Neutrophil (primary cell): ENCODE data around the gene TRABD2A.

Source experiments
- H3K27ac ChIP-seq: fragments of 200-600 bp; sonication (generic); 2 replicates; pipeline ENCODE4 v1.5.1; 2016; ENCODE audit warnings: mild to moderate bottlenecking, moderate library complexity
- H3K27me3 ChIP-seq: fragments of 200-600 bp; sonication (generic); 2 replicates; pipeline ENCODE4 v1.6.0; 2016; ENCODE audit warnings: mild to moderate bottlenecking
- H3K36me3 ChIP-seq: fragments of 200-600 bp; sonication (generic); 2 replicates; pipeline ENCODE4 v1.5.1; 2017
- H3K4me1 ChIP-seq, 2 experiments: fragments of 200-600 bp in 1 of 2; sonication (generic) in 1 of 2; 1 replicate in 1 of 2; 2 replicates in 1 of 2; pipeline versions ENCODE4 v1.5.1 to v1.6.1; 2013 to 2016; ENCODE audit warnings: low read depth in 1 of 2, low read length in 1 of 2, mild to moderate bottlenecking in 1 of 2, moderate library complexity in 1 of 2; ENCODE audit not compliant: control insufficient read depth in 1 of 2, insufficient read depth in 1 of 2
- H3K4me3 ChIP-seq, 2 experiments: fragments of 200-600 bp in 1 of 2; sonication (generic) in 1 of 2; 1 replicate in 1 of 2; 2 replicates in 1 of 2; pipeline ENCODE4 v1.5.1; 2013 to 2016; ENCODE audit warnings: low read depth in 1 of 2, low read length in 1 of 2, mild to moderate bottlenecking in 1 of 2, moderate library complexity in 1 of 2
- H3K9me3 ChIP-seq: fragments of 200-600 bp; sonication (generic); 2 replicates; pipeline ENCODE4 v1.5.1; 2016
- CTCF ChIP-seq: fragments of 200-600 bp; sonication (generic); IDR thresholded peaks from 2 replicates; pipeline ENCODE4 v1.5.1; 2016; ENCODE audit warnings: antibody characterized with exemption

Gene TRABD2A

GRCh38 chr2:84788498-84788897 lies 92.4 kb downstream of the TRABD2A start:
- Histone ChIP-seq H3K27ac (no peak overlapping the region), H3K4me3 (no peak overlapping the region), H3K9me3 (no peaks in the 10 kb centered on the region), H3K36me3 (no peaks in the 10 kb centered on the region), H3K27me3 (no peaks in the 10 kb centered on the region), H3K4me1 (no peaks in the 10 kb centered on the region)
- TF ChIP-seq CTCF: no peak

GRCh38 chr2:84788027-84788426 lies 92.9 kb downstream of the TRABD2A start:
- H3K27ac ChIP-seq: no peak overlapping the region
- H3K27me3 ChIP-seq: no peaks in the 10 kb centered on the region
- H3K36me3 ChIP-seq: no peaks in the 10 kb centered on the region
- no peaks in the 10 kb centered on the region for H3K9me3 ChIP-seq
- no peaks in the 10 kb centered on the region for H3K4me1 ChIP-seq
- H3K4me3 ChIP-seq: no peak overlapping the region
- TF ChIP-seq CTCF: no peak

GRCh38 chr2:84786601-84787000 lies 94.3 kb downstream of the TRABD2A start:
- H3K36me3 ChIP-seq: no peaks in the 10 kb centered on the region
- H3K4me1 ChIP-seq: no peaks in the 10 kb centered on the region
- H3K27ac ChIP-seq: no peak overlapping the region
- no peaks in the 10 kb centered on the region for H3K9me3 ChIP-seq
- TF ChIP-seq CTCF: no peak
- H3K27me3 ChIP-seq: no peaks in the 10 kb centered on the region
- no peak overlapping the region for H3K4me3 ChIP-seq

- no peaks in the 10 kb centered on the region for H3K4me1 ChIP-seq
- no peak overlapping the region for H3K4me3 ChIP-seq
Observed at GRCh38 chr2:84785950-84786349, 94.9 kb downstream of the TRABD2A start.

GRCh38 chr2:84782717-84783442 lies 98.0 kb downstream of the TRABD2A start:
- Histone ChIP-seq H3K36me3 (no peaks in the 10 kb centered on the region), H3K27ac (no peak overlapping the region), H3K9me3 (no peaks in the 10 kb centered on the region), H3K4me3 (no peak overlapping the region), H3K27me3 (no peaks in the 10 kb centered on the region), H3K4me1 (no peaks in the 10 kb centered on the region)
- no peak for TF ChIP-seq CTCF

More at GRCh38 chr2:84785950-84786349, 94.9 kb downstream of the TRABD2A start:
- Histone ChIP-seq H3K27ac (no peak overlapping the region), H3K9me3 (no peaks in the 10 kb centered on the region), H3K36me3 (no peaks in the 10 kb centered on the region), H3K27me3 (no peaks in the 10 kb centered on the region)
- TF ChIP-seq CTCF: no peak
